Measurements from ENCODE around the gene NDUFA13.

The NDUFA13 gene

DNA sequence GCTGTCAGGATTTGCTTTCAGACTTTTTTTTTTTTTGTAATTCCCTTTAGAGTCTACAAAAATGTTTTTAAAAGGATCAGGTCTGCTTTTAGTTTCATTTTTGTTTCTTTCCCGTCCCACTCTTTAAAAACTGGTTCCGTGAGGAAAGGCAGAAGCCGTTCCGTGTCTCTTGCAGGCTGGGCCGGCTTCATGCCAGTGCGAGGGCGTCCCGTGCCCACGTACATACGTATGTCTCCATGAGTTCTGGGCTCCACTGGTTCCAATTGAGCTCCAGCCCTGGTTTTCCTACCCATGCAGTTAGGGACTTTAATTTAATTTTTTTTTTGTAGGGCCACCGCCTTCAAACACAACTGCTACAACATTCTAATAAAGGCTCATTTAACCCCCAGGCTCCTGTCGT lies 9.4 kb upstream of the NDUFA13 start:
- no peak for DNase-seq

DNA sequence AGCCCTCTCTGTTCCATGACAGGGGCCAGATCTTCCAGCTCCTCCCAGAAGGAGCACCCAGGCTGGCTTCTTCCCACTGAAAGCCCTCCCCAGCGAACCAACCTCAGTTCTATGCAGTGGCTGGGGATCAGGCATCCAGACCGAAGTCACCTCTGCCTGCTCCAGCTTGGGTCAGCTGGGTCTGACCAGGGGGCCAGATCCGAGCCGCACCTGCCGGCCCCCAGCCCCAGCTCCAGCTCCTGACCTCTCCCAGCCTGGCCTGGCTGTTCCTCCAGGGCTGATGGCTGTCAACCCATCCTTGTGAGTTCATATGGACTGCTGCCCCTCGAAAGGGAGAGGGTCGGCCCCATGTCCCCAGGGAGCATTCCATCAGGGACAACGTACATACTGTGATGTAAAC lies 8.7 kb upstream of the NDUFA13 start:
- DNase-seq = no peak

GRCh38 chr19:19508217-19508616 lies 7.8 kb upstream of the NDUFA13 start:
- no peak for DNase-seq

- DNase-seq = no peak
Observed at GRCh38 chr19:19510432-19510831, 5.6 kb upstream of the NDUFA13 start.

DNA sequence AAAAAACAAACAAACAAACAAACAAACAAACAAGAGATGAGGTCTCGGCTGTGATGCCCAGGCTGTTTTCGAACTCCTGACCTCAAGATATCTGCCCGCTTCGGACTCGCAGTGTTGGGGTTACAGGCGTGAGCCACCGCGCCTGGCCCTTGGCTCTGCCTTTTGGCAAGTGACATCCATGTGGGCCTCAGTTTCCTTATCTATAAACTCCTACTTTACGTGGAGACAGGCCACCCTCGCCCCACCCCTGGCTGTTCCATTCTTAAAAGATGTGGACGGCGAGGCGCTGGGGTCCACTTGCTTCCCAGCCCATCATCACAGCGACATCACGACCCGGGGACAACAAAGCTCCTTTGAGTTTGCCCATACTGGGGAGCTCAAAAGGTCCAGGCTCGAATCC lies 2.3 kb upstream of the NDUFA13 start:
- no peak for DNase-seq

GRCh38 chr19:19514215-19514657 lies 1.8 kb upstream of the NDUFA13 start:
- peak in 18 of 51 donors; percentile 4 to 51 (median 27) for DNase-seq

- no peak for DNase-seq
Observed at GRCh38 chr19:19514881-19515641, 964 bp upstream of the NDUFA13 start, which contains the start of gene TSSK6. TSSK6 (minus strand) TSS chr19:19515548; CDS start chr19:19515427, 121 bp downstream.

- no peak for DNase-seq
Observed at GRCh38 chr19:19517235-19517619, 1.2 kb downstream of the NDUFA13 start.

DNA sequence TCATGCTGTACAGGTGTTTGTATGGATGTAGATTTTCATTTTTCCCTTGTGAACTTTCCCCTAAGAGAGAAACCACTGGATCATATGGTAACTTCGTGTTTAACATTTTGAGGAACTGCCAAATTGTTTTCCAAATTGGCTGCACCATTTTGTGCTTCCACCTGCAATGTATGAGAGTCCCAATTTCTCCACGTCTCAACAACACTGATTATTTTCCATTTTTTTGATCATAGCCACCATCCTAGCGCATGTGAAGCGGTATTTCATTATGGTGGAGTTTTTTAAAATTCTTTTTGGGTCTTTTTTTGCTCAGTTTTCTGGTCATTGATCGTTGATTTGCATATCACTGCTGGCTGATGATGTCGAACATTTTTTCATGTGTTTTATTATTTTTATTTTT lies 5.0 kb downstream of the NDUFA13 start:
- DNase-seq = no peak

DNA sequence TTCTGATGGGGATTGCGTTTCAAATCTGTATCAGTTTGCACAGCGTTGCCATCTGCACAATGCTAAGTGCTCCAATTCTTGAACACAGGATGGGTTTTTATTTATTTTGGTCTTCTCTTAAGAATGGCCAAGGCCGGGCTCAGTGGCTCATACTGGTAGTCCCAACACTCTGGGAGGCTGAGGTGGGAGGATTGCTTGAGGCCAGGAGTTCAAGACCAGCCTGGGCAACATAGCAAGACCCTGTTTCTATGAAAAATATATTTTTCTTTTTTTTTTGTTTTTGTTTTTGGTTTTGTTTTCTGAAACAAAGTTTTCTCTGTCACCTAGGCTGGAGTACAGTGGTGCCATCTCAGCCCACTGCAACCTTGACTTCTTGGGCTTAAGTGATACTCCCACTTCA lies 7.2 kb downstream of the NDUFA13 start:
- DNase-seq = no peak

GRCh38 chr19:19524053-19524452 lies 8.0 kb downstream of the NDUFA13 start:
- DNase-seq = no peak

DNA sequence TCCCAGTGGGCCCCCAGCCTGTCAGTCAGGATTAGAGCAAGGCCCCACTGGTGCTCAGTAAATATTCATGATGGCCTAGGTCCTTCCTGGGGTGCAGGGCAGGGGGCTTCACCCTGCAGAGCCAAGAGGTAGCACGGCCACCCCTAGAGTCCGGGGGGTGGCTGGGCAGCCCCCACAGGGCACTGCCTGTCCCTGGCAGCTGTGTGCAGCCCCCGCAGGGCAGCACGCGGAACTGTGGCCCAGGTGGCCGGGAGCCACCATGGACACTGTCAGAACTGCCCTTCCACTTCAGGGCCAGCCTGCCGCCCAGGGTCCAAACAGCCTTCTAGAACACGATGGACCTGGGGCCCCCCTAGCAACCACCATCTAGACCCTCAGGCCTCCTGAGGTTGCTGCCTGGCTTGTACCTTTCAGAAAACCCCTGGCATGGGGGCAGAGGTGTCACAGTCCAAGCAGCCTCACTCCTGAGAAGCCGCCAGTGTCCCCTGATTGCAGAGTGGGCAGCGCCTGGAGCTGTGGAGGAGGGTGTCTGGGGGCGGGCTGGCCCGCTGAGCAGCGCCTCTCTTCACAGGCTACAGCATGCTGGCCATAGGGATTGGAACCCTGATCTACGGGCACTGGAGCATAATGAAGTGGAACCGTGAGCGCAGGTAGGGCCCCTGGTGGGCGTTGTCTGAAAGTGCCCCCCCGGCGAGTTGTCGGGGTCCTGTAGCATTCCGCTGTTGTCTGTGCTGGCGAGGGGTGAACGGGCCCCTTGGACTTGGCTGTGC lies 9.8 kb downstream of the NDUFA13 start:
- DNase-seq = no peak

- peak in 16 of 51 donors; percentile 4 to 63 (median 20) for DNase-seq
Observed at GRCh38 chr19:19526581-19527370, 10.8 kb downstream of the NDUFA13 start.

DNA sequence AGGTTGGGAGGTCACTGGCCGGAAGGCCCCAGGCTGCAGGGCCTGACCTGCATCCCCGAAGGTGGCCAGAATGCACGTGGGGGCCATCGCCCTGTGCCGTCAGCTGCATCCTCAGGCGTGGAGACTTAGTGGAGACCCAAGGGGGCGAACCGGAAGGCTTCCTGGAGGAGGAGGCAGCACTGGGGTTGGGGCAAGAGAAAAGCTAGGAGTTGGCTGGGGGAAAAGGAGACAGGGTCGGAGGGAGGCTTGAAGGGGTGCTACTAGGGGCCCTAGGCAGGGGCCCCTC lies 11.3 kb downstream of the NDUFA13 start:
- no peak for DNase-seq

- DNase-seq = no peak
Observed at GRCh38 chr19:19527674-19528625, 11.9 kb downstream of the NDUFA13 start.

- peak in 41 of 51 donors; percentile 12 to 76 (median 55) for DNase-seq
Observed at GRCh38 chr19:19528721-19529490, 12.9 kb downstream of the NDUFA13 start, which contains the start of gene YJEFN3. YJEFN3 (plus strand) TSS chr19:19528911; CDS start chr19:19528933, 22 bp downstream.

DNA sequence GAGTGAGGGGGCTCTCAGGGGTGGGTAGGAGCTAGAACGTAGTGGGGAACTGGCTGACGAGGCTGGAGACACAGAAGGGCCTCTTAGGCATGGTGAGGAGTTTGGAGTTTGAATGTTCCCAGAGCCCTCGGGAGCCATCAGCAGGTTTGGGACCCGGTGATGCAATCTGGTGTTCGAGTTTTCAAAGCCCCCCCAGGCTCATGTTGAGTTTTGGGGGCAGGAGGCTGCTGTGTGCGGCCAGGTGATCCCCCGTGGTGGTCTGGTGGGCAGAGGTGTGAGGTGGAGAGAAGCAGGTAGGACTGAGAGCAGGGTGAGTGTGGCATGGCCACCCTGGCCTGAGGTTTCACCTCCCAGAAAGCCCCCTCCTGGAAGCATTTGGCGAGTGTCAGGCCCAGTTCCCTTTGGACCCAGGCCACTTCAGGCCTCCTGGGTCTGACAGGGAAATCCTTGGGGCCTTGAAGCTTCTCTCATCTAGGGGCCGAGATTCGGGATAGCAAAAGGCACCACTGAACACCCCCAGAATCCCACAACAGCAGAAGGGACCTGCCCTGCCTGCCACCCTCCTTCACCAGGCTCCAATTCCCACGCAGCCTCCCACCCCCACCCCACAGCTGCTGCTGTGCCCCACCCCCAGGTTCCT lies 13.9 kb downstream of the NDUFA13 start:
- no peak for DNase-seq

DNA sequence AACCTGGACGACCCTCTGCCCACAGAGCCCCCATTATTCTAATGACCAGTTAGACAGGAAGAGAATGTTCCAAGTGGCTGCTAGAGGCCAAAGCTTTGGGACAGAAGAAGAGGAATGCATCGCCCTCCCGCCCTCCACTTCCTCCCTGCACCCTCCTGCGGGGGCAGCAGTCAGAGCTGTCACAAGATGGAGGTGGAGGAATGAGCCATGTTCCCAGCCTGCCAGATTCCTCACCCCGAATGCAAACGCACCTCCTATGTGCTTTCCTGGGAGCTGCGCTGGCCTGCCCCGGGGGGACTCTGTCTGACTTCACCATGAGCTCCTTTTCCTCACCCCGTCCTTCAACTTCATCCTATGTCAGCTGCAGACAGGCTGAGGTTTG lies 14.4 kb downstream of the NDUFA13 start:
- DNase-seq = peak in 3 of 51 donors; percentile 19 to 60 (median 60)

DNA sequence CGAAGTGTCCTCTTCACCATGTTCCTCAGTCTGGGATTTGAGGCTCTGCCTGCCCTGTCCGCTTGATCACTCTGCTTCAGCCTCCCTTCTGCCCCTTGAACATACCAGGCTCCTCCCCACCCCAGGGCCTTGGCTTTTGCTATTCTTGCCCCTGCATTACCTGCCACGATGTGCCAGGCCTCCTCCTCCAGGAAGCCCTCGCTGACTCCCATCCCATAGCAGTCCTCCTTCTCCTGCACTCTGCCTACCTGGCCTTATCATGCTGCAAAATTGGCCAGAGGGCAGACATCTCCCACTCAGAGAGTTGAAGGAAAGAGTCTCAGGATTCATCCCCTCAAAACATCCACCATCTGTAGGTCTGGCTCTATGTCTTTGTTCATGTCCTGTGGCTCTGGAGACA lies 14.9 kb downstream of the NDUFA13 start:
- DNase-seq = no peak
